Chondrocyte (in vitro differentiated cells): ENCODE measurements around the gene UVRAG. TPM values are rescaled to one million over a fixed set of nuclear protein-coding genes. Genes with fewer than 3 reads are reported as not detected.

Experiments
- DNase-seq: peaks from one replicate; pipeline ENCODE4 v3.0.0; 2021; ENCODE audit warnings: mixed read lengths, low spot score
- H3K27ac Mint-ChIP-seq: one replicate; pipeline ENCODE4 v1.8.0; 2021; ENCODE audit warnings: mild to moderate bottlenecking, moderate library complexity, mixed read lengths; ENCODE audit not compliant: unreplicated experiment
- H3K27me3 Mint-ChIP-seq: 2 replicates; pipeline ENCODE4 v1.8.0; 2021; ENCODE audit warnings: low read depth, mixed read lengths
- H3K36me3 Mint-ChIP-seq: 2 replicates; pipeline ENCODE4 v1.8.0; 2021; ENCODE audit warnings: low read depth, mixed read lengths
- H3K4me1 Mint-ChIP-seq: 2 replicates; pipeline ENCODE4 v1.8.0; 2021; ENCODE audit warnings: low read depth, mild to moderate bottlenecking, mixed read lengths
- H3K4me3 Mint-ChIP-seq: one replicate; pipeline ENCODE4 v1.8.0; 2021; ENCODE audit warnings: mild to moderate bottlenecking, moderate library complexity, mixed read lengths; ENCODE audit not compliant: unreplicated experiment
- H3K9me3 Mint-ChIP-seq: 2 replicates; pipeline ENCODE4 v1.8.0; 2021; ENCODE audit warnings: low read depth, mixed read lengths
- total RNA-seq: library from RNA; stranded (reverse); gene quantifications from 3 replicates; pipeline ENCODE4 v1.2.1, GENCODE V29; 2021
- TF ChIP-seq, protein P1 (sequence below): fragments of 200-600 bp; sonication (generic); IDR thresholded peaks from 2 replicates; pipeline ENCODE4 v1.5.0; 2021; ENCODE audit warnings: antibody characterized with exemption, mild to moderate bottlenecking, moderate library complexity

Gene UVRAG
- total RNA-seq, 1 donor from 2014 or later = 16.9 TPM

DNA sequence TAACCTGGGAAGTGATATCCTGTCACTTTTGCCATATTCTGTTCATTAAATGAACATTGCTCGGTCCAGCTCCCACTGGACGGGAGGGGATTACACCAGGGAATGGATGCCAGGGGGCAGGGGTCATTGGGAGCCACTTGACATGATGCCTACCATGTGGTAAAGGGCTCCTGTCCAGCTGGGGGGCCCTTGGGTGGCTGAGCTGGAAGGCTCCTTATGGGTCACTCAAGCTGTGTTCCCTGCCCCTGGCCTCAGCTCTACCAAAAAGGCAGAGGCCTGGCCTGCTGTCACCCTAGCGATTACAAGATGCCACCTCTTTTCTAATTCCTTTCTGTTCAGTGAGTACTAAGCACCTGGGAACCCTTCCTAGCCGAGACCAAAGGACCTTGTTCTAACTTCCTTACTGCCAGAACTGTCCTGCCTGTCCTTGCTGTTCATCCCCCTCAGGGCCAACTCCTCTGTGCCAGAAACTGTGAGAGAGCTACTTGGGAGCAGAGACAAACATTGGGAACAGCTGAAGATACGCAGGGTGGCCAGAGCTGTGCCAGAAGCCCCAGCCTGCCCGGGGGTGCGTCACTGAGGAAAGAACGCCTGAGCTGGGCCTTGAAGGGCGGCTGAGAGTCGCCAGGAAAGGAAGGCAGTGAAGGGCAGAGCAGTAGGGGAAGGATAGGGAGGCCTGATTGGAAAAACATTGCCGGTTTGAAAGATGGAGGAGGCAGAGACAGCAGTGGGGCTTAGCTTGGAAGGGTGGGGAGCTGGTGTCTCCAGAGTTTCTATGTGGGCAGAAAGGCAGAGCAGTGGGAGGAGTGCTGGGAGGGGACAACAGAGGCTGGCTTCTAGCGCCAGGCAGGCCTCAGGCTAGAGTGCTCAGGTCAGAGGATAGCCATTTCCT lies 12.7 kb upstream of the UVRAG start:
- Mint-ChIP-seq H3K9me3 (no peaks in the 10 kb centered on the region), H3K36me3 (no peaks in the 10 kb centered on the region), H3K4me1 (peaks cover 4% of the 10 kb centered on the region), H3K27me3 (no peaks in the 10 kb centered on the region), H3K27ac (no peak overlapping the region), H3K4me3 (no peak overlapping the region)
- TF ChIP-seq, protein P1, sequence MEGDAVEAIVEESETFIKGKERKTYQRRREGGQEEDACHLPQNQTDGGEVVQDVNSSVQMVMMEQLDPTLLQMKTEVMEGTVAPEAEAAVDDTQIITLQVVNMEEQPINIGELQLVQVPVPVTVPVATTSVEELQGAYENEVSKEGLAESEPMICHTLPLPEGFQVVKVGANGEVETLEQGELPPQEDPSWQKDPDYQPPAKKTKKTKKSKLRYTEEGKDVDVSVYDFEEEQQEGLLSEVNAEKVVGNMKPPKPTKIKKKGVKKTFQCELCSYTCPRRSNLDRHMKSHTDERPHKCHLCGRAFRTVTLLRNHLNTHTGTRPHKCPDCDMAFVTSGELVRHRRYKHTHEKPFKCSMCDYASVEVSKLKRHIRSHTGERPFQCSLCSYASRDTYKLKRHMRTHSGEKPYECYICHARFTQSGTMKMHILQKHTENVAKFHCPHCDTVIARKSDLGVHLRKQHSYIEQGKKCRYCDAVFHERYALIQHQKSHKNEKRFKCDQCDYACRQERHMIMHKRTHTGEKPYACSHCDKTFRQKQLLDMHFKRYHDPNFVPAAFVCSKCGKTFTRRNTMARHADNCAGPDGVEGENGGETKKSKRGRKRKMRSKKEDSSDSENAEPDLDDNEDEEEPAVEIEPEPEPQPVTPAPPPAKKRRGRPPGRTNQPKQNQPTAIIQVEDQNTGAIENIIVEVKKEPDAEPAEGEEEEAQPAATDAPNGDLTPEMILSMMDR = no peak
- DNase-seq = no peak

DNA sequence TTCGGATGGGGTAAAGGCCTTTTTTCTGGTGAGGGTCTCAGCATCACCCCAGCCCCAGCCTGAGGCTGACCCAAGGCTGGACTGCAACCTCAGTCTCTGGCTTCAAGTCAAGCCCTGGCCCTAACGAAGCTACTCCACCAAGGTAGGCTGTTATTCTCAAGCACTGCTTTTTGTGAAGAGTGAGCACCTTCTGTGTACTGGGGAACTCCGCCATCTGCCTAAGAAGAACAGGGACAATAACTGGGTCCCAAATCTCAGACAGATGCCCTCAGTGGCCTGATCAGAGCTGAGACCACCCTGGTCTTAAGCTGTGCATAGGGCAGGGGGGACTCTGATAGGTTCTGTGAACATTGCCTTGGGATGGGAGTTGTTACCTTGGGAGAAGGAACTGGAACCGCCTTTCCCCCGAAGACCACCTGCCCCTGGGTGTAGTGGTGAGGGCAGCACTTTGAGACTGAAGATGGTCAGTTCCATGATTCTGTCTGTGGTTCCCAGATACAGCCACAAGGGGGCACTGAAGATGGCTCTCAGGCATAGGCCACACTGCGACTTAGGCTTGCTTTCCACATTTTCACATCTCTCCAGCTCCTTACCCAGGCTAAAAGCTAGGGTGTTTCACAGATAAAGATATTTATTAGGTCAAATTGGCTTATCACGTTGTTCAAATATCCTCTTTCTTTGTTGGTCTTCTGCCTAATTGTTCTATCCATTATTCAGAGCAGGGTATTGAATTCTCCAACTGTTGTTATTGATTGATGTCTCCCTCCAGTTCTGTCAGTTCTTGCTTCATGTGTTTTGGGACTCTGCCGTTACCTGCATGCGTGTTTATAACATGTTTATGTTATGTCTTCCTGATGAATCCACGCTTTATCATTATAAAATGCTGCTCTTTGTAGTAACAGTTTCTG lies 11.8 kb upstream of the UVRAG start:
- Mint-ChIP-seq H3K36me3 (no peaks in the 10 kb centered on the region), H3K27me3 (no peaks in the 10 kb centered on the region)
- TF ChIP-seq, protein P1 = peak; percentile 88

DNA sequence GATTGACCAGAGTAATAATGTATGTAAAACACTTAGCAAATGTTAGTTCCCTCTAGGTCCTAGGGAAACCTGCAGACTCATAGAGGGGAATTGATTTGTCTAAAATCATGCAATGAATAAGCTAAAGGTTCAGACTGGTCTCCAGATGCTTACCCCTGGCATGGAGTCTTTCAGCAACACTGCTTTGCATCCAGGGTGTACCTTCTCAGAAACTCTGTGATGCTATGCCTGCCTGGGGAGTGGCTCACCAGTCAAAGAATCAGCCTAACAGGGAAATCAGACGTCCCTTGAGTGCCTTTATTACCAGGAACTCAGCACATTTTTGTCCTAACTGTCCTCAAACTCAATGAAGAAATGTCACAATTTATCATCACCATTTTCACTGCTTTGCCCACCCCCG lies 5.9 kb upstream of the UVRAG start:
- no peaks in the 10 kb centered on the region for H3K27me3 Mint-ChIP-seq
- no peaks in the 10 kb centered on the region for H3K9me3 Mint-ChIP-seq
- TF ChIP-seq, protein P1 = no peak
- H3K36me3 Mint-ChIP-seq = no peaks in the 10 kb centered on the region
- no peak overlapping the region for H3K4me3 Mint-ChIP-seq
- H3K27ac Mint-ChIP-seq = no peak overlapping the region
- no peak for DNase-seq
- H3K4me1 Mint-ChIP-seq = peaks cover 10% of the 10 kb centered on the region

More for the DNA sequence above, 11.8 kb upstream of the UVRAG start:
- Mint-ChIP-seq H3K4me3 (no peak overlapping the region), H3K27ac (no peak overlapping the region), H3K4me1 (no peaks in the 10 kb centered on the region), H3K9me3 (no peaks in the 10 kb centered on the region)
- no peak for DNase-seq

DNA sequence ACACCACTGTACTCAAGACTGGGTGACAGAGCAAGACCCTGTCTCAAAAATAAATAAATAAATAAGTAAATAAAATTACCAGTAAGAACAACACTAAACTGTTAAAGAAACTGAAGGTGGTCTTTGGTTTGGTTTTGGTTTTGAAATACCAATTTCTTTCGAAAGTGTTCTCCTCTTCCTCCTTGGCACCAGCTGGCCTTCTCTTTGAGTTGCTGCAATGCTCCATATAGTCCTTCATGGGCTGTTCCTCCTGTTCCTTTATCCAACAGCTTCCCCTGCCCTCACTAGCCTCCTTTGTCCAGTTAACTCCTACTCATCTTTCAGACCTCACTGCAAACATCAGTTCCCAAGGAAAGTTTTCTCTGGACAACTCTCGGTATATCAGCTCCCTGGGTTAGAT lies 5.0 kb upstream of the UVRAG start:
- no peak for DNase-seq
- TF ChIP-seq, protein P1 = no peak
- Mint-ChIP-seq H3K36me3 (no peaks in the 10 kb centered on the region), H3K4me3 (no peak overlapping the region), H3K9me3 (no peaks in the 10 kb centered on the region), H3K4me1 (peaks cover 13% of the 10 kb centered on the region), H3K27me3 (no peaks in the 10 kb centered on the region), H3K27ac (no peak overlapping the region)
